ENCODE results near the gene MPV17.

- TF ChIP-seq CTCF (conservative IDR thresholded peaks at IDR 0.05): no peak
- TF ChIP-seq ZFX (IDR thresholded peaks at IDR 0.05): no peak
Measured at GRCh38 chr2:27351802-27352598, 29.1 kb upstream of the MPV17 start.

Measured in C4-2B (cell line).